T-helper 2 cell (primary cell): ENCODE data around the gene SNRPD3.

ENCODE experiments used
- DNase-seq, 5 experiments: peaks; one replicate each; pipeline versions ENCODE4 v3.0.0 to v3.0.0-alpha.2; 2012 to 2022

Gene SNRPD3

DNA sequence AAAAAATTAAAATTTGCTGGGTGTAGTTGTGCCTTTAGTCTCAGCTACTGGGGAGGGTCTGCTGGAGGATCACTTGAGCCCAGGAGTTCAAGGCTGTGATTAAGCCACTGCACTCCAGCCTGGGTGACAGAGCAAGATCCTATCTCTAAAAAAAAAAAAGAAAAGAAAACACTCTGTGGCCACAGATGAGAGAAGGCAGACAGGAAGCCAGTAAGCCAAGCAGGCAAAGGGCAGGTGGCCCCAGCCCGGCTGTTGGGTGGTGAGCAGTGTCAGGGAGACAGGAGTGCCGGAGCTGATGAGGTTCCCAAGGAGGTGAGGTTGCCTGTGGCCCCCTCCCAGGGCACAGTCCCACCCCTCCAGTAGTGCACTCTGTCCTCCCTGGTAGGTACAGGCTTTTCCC is 66.8 kb downstream of the SNRPD3 start:
- DNase-seq = peak in 1 of 5 experiments; percentile 73
